ENCODE measurements around the gene ASPSCR1.
"Not testable (repeated sequence)": the region's sequence is repeated elsewhere in the genome, so short reads cannot be mapped to it uniquely, and the experiment has no call there.

Gene ASPSCR1

DNA sequence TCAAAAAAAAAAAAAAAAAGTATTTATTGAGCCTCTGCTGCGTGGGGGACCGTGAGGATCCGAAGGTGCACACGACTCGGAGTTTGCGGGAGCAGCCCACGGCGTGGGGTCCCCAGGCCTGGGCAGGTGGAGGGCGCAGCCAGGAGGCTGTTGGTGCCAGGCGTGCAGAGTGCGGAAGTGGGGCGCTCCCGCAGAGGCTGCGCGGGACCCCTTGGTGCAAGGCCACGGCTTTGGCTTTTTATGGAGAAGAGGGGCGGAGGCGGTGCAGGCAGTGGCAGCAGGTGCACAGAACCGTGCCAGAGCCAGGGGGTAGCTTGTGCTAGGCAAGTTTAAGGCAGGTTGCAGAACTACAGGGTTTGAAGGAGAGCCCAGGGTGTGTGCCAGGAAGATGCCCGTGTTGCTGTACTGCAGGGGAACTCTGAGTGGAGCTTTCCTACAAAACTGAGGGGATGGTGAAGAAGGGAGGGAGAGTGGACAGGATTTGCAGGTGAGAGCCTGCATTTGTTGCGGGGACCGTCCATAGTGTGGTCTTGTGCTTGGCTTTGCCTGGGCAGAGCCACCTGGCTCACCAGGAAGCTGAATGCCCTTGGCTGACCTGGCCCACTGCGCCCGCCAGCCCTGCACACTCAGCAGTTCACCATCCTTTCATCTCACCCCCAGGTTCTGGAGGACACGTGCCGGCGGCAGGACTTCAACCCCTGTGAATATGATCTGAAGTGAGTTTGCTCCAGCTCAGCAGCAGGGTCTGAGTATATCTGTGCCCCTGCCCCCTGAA lies 1.3 kb downstream of the ASPSCR1 start:
- in situ Hi-C loops (cut with MboI; ENCODE audit: low sequenced_read_pairs), result no loop called here

DNA sequence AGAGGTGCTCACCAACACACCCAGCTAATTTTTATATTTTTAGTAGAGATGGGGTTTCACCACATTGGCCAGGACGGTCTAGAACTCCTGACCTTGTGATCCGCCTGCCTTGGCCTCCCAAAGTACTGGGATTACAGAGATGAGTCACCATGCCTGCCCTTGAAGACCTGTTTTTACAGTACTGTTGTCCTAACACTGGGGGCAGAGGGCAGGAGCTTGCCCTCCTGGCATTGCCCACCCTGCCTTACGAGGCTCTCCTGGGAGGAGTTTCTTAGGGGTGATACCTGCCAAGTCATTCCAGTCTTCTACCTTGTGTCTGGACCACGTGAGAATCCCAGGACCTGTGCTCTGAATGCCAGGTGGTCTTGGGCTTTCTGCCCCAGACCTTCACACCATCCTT lies 2.7 kb downstream of the ASPSCR1 start:
- in situ Hi-C loops (cut with MboI; ENCODE audit: low sequenced_read_pairs), result no loop called here

DNA sequence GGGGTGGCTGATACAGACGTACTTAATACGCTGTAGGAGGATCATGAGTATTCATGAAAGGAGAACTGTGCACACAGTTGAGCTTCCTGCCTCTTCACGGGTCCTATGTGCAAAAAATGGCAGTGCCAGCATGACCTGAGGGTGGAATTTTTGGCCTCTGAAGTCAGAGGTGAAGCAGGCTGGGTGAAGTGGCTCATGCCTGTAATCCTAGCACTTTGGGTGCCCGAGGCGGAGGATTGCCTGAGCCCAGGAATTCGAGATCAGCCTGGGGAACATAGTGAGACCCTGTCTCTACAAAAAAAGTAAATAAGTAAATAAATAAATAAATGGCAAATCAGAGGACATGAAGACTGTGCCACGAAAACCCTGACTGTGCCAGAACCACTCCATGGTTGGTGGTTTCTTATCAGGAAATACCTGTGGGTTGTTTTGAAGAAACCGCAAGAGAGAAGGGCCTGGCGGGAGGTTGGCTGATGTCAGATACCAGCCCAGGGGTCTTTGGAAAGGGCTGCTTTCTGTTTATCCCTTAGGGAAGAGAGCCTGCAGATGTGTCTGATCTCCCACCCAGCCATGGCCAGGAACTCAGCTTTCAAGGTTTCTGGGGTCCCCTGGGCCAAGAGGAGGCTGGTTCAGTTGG lies 3.4 kb downstream of the ASPSCR1 start:
- in situ Hi-C loops (cut with MboI; ENCODE audit: low sequenced_read_pairs), result no loop called here

DNA sequence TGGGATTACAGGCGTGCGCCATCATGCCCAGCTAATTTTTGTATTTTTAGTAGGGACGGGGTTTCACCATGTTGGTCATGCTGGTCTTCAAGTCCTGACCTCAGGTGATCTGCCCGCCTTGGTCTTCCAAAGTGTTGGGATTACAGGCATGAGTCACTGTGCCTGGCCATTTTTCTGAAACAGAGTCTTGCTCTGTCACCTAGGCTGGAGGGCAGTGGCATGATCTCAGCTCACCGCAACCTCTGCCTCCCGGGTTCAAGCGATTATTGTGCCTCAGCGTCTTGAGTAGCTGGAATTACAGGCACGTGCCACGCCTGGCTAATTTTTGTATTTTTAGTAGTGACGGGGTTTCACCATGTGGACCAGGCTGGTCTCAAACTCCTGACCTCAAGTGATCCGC lies 4.1 kb downstream of the ASPSCR1 start:
- in situ Hi-C loops (cut with MboI; ENCODE audit: low sequenced_read_pairs), result not testable (repeated sequence)

DNA sequence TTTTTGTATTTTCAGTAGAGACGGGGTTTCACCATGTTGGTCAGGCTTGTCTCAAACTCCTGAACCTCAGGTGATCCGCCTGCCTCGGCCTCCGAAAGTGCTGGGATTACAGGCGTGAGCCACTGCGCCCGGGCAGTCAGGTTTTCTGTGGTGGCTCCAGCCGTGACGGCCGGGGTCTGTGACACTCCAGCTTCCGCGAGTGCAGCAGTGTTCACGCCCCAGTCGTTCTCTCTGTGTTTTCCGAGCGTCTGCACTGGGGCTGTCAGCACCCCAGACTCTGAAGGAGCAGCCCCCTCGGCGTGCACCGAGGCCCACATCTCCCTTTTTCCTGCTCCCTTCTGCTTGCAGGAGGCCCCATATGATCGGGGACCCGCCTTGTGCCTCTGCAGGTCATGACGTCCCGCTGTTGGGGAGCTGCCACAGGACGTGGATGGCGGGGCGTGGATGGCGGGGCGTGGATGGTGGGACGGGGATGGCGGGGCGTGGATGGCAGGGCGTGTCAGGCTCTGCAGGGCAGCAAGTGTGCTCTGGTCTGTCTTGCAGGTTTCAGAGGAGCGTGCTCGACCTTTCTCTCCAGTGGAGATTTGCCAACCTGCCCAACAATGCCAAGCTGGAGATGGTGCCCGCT lies 5.7 kb downstream of the ASPSCR1 start:
- in situ Hi-C loops (cut with MboI; ENCODE audit: low sequenced_read_pairs), result no loop called here

DNA sequence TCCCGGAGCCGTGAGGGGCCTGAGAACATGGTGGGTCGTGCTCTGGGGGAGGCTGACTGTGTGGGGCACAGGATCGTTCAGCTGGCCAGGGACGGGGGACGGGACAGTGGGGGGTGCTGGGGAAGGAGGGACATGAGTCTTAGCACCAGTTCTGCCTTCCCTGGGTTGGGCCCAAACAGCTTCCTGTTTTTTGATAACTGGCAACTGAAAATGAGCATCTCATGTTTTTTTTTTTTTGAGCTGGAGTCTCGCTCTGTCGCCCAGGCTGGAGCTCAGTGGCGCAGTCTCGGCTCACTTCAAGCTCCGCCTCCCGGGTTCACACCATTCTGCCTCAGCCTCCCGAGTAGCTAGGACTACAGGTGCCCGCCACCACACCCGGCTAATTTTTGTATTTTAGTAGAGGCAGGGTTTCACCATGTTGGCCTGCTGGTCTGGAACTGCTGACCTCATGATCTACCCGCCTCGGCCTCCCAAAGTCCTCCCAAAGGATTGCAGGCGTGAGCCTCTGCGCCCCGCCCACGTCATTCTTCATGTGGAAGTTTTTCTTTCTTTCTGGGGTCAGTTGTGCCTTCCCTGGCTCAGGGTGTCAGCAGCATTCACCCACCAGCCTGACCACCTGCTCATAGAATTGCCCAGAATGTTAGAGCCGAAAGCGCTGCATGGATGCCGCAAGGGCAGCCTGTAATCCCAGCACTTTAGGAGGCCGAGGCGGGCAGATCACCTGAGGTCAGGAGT lies 6.4 kb downstream of the ASPSCR1 start:
- in situ Hi-C loops (cut with MboI; ENCODE audit: low sequenced_read_pairs), result no loop called here

DNA sequence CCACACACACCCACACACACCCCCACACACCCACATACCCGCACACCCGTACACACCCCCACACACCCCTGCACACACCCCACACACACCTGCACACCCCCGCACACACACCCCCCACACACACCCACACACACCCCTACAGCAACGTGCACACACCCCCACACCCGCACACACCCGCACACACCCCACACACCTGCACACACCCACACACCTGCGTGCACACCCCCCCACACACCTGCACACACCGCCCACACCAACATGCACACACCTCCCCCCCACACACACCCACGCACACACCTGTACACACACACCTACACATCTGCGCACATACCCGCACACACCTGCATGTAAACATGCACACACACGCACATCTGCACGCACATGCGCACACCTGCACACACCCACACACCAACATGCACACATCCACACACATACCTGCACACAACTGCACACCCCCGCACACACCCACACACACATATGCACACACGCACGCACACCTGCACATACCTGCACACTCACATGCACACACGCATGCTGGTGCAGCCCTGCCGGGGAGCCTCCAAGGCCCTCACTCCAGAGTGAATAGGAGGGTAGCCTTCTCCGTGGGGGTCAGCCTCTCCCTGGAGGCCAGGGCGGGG lies 7.5 kb downstream of the ASPSCR1 start:
- in situ Hi-C loops (cut with MboI; ENCODE audit: low sequenced_read_pairs), result no loop called here

DNA sequence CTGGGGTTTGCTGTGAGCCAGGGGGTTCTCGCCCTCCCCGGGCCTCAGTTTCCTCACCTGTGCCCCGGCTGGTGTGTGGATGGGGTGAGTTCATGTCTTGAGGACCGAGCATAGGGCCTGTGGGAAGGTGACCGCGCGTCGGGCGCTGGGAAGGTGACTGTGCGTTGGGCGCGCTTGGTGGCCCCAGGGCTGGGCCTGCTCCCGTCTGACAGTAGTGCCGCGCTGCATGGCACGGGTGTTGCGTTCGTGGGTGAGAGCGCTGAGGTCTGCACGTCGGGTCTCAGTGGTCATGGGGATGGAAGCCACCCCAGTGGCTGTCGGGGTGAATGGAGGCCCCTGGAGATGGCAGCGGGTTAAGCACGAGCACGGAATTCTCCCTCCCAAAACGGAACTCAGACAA lies 9.2 kb downstream of the ASPSCR1 start:
- in situ Hi-C loops (cut with MboI; ENCODE audit: low sequenced_read_pairs), result no loop called here

DNA sequence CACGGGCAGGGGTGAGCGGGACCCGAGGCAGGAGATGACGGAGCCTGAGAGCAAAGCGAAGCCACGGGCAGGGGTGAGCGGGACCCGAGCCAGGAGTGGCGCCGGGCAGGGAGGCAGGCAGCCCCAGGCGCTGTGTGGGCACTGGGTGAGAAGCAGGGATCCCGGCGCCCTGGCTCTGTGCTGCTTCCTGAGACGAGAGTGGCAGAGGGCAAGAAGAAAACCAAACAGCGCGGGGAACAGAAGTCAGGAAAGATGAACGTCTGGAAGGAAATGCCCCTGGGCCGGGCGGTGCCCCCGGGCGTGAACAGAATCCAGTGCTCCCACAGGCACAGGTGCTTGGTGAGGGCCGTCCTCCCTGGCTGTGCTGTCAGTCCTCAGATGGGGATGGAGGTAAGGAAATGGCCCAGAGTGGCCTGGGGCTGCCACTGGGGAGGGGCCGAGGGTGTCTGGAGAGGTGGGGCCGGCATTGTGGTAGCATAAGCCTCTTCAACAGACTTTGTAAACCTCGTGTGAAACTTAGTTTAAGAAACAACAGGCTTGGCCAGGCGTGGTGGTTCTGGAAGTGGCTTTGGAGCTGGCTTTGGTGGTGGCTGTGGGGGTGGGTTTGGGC lies 9.8 kb downstream of the ASPSCR1 start:
- in situ Hi-C loops (cut with MboI; ENCODE audit: low sequenced_read_pairs), result no loop called here

DNA sequence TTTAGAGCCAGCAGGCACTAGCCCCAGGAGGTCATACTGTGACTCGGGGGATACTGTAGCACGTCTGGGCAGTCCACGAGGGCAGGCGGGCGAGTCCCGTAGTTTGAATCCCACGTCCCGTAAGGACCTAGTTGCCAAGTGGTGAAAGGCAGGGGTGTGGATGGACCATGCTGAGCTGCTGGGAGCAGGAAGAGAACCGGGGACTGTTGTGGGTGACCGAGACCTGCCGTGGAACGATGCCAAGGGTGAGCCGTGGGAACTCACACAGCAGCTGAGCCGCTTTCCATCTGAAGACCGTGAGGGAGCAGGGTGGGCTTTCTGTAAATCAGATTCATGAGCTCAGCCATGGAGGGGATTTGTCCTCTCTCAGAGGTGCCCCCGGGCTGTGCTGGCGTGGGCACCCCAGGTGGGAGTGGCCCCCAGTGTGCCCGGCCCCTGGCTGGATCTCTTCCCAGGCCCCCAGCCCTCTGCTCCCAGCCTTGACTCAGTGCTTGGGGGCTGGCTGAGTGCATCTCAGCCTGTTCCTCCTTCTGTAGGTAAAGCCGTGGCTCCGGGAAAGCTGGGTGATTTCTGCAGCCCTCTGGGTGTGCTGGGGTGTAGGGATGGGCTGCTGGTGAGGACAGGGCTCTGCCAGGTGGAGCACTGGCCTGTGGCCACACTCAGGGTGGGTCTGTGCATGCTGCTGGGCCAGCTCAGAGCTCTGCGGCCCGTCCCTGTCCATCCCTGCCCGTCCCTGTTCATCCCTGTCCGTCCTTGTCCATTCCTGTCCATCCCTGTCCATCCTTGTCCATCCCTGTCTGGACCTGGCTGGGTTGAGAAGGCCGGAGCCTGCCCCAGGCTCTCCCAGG lies 13.6 kb downstream of the ASPSCR1 start:
- in situ Hi-C loops (cut with MboI; ENCODE audit: low sequenced_read_pairs), result no loop called here

DNA sequence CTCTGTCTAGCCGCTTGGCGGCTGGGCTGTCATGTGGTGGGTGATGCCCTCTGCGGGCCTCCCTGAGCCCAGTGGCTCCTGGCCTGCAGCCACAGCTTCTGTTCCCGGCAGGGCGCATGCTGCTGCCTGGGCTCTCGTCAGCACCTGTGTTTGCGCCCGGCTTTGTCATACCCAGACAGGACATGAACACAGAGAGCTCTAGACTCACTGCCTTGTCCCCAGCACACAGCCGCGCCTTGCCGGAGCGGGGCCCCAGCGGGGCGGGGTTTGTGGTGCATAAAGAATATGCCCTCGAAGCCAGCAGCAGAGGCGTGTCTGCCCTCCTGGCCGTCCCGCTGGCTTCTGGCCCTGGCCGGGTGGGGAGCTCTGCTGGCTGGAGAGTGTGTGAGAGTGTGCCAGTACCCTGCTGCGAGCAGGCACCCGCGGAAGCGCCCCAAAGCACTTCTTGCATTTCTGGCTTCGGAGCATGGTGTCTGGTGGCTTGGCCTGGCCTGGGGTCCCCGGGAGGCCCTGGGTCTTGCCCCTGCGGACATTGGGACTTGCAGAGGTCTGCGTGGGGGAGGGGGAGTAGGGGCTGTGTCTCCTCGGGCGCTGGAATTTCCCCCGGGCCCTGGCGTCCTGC lies 14.4 kb downstream of the ASPSCR1 start:
- in situ Hi-C loops (cut with MboI; ENCODE audit: low sequenced_read_pairs), result no loop called here

DNA sequence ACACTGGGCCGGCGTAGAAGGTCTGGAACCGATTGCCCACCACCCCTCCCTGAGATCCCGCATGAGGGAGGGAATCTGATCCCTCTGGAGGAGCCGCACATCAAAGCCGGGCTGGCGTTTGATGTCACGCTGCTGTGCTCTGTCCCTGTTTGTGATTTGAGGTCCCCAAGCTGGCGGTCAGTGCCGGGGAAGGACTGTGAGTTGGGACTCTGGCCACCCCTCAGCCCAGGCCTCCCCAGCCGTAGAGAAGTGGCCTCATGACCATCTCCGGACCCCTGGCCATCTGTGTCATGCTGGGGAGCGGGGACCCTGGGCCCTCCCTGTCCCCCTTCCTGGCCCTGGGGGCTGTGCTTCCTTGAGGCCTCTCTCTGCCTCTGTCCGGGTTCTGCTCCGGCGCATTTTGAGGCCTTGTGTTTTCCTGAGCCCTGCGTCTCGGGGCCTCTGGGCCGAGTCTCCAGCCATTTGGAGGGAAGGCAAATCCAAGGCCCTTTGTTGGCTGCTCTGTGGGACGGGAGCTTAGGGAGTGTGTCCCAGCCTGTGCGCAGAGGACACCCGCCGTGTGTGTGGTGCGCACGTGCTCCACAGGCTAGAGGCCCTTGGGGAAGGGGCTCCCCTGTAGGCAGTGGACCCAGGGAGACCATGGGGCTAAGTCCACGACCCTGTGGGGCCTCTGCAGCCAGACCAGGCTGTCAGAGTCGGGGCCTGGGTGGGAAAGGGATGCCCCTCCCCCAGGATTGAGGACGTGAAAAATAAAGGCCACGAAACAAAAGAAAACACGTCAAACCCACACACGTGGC lies 15.1 kb downstream of the ASPSCR1 start:
- in situ Hi-C loops (cut with MboI; ENCODE audit: low sequenced_read_pairs), result no loop called here

DNA sequence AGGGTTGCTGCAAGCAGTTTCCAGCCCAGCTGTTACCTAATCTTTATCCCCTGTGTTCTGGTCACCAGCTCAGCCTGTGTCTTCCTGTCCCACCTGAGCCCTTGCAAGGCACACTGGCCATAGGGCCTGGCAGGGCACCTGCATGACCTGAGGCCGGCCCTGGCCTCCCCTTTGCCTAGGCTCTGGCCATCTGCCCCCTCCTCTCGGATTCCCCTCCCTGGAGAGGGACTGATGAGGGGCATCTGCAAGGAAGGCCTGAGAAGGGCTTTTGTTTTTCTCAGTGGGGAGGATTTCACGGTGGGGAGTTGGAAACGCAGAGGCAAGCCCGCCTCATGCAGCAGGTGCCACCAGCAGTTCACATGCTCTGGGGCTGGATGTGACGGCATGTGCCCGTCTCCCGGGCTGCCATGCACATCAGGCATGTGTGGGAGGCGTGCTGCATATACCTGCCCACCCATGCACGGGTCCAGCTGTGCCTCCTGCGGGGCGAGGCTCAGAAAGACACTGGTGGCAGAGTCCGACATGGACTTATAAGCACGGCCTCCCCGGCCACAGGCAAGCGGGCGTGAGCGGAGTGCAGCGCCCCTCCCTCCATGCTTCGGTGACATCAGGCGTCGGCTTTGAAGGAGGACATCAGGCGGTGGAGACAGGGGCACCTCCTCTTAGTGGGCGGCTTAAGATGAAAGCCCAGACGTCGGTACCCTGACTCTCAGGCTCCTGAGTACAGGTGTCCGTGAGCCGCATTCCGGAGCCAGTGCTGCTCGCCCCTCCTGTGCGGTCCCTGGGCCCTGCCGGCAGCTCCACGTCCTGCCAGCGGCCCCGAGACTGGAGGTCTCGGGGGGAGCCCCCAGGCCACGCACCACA lies 16.5 kb downstream of the ASPSCR1 start:
- in situ Hi-C loops (cut with MboI; ENCODE audit: low sequenced_read_pairs), result no loop called here

DNA sequence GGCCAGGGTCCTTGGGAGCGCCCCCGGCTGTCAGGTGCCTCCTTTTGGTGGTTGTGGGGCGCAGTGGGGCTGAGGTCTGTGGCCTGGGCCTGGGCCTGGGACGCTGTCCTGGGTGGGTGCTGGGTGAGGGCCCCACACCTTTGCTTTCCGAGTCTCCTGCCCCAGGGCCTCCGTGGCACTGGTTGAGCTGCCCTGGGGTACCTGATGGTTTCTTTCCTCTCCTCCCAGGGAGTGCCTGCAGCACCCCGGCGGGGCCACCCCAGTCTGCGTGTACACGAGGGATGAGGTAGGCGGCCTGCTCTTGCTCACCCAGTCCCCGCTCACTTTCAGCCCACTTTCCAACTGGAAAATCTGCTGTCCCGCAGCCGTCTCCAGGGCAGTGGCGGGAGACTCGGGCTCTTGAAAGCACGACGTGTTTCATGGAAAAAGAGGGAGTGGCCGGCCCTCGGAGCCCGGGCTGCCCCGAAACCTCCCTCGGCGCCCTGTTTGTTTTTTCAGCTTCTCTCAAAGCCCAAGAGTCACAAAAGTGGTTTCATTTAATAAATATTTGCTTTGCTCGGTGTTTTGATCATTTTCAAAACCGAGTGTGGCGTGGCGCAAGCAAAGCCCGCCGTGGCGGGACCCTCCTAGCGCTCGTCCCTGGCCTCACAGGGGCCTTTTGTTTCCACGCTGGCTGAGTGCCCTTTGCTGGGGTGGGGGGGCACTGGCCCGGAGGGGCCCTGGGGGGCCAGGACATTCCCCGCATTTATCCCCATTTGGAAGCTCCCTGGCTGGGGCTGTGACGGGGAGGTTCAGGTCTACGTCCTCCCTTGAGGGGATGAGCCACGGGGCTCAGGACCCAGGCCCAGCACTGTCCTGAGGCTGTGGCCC lies 17.4 kb downstream of the ASPSCR1 start:
- in situ Hi-C loops (cut with MboI; ENCODE audit: low sequenced_read_pairs), result no loop called here

DNA sequence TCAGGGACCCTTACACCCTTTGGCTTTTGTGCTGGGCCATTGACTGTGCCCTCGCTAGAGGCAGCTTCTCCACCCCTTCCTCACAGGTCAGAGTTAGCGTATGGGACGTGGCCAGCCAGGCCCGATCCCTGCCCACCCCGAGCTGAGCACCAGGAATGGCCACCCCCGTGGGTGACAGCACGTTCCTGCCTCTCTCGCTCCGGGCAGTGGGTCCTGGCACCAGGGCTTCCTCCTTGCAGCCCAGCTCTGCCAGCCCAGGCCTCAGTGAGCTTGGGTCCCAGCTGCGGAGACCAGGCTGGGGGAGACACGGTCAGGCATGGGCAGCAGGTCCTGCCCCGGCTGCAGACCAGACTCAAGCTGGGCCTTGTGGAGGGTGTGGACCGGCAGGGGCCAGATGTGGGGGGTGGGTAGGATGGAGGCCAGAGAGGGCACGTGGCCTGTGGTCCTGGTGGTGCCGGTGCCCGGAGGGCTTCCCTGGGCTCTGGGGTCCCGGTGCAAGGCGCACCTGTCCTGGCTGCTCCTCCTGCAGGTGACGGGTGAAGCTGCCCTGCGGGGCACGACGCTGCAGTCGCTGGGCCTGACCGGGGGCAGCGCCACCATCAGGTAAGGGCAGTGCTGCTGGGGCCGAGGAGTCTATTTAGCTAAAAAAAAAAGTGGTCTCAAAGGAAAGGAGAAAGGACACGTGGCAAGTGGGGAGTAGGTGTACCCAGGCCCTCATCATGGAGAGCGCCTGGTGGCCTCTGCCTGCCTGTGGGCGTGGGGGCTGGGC lies 18.2 kb downstream of the ASPSCR1 start:
- in situ Hi-C loops (cut with MboI; ENCODE audit: low sequenced_read_pairs), result no loop called here

DNA sequence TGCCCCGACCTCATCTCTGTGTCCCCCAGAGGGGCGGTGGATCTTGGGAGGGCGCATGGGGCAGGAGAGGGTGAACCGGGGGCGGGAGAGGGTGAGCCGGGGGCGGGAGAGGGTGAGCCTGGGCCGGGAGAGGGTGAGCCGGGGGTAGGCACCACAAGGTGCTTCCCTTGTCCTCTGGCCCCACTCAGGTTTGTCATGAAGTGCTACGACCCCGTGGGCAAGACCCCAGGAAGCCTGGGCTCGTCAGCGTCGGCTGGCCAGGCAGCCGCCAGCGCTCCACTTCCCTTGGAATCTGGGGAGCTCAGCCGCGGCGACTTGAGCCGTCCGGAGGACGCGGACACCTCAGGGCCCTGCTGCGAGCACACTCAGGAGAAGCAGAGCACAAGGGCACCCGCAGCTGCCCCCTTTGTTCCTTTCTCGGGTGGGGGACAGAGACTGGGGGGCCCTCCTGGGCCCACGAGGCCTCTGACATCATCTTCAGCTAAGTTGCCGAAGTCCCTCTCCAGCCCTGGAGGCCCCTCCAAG lies 18.9 kb downstream of the ASPSCR1 start:
- in situ Hi-C loops (cut with MboI; ENCODE audit: low sequenced_read_pairs), result no loop called here

All from HL-60/S4 treated with retinoic acid at 250 ng/mL for 4 days and 3 days (cell line).